Body of pancreas (tissue), 4 donors: ENCODE data around the gene DRC1.

Experiments
- POLR2A ChIP-seq, 3 donors: fragments of 450-650 bp; IDR thresholded peaks; one replicate each; pipeline ENCODE4 v1.6.1; 2016; ENCODE audit warnings: antibody characterized with exemption in 3 of 3, mild to moderate bottlenecking in 2 of 3
- TF ChIP-seq, protein P1 (sequence below), 7 experiments: fragments of 450-650 bp in 4 of 7; fragments of 200-600 bp in 3 of 7; sonication (generic) in 3 of 7; IDR thresholded peaks; one replicate each; pipeline ENCODE4 v1.5.1; 2016 to 2019; ENCODE audit warnings: antibody characterized with exemption in 7 of 7

DNA sequence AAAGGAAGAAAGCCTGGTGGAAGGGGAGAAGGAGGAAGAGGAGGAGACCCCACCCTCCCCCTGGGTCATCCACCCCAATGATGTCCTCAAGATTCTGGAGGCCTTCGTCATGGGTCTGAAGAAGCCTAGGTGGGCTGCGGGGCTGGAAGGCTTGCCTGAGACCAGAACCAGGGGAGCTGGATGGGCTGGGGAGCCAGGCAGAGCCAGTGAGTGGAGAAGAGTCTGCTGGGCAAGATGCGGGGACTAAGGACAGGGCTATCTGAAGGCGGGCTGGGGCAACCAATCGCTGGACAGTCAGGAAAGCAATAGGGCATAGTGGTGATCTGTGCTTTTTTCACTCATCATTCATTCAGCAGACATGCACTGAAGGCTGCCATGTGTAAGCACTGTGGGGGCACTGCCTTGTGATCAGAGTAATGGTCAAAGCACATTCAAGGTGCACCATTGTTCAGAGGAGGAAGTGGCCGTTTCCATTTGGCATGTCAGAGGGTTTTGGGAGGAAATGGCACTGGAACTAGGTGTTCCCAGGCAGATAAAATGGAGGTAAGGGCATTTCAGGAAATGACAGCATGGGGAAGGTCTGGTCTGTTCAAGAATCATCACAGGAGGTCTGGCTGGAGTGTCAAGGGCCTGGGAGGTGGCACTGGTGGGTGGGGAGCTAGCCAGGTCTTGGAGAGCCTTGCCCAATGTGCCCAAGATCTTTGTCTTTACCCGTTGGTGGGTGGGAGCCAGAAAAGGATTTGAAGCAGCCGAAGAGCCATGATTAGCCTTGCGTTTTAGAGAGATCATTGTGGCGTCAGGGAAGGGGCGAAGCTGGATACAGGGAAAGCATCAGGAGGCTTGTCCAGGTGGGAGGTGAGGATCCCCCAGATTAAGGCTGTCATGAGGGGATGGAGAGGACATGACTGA, 52.0 kb downstream of the DRC1 start:
- TF ChIP-seq, protein P1, sequence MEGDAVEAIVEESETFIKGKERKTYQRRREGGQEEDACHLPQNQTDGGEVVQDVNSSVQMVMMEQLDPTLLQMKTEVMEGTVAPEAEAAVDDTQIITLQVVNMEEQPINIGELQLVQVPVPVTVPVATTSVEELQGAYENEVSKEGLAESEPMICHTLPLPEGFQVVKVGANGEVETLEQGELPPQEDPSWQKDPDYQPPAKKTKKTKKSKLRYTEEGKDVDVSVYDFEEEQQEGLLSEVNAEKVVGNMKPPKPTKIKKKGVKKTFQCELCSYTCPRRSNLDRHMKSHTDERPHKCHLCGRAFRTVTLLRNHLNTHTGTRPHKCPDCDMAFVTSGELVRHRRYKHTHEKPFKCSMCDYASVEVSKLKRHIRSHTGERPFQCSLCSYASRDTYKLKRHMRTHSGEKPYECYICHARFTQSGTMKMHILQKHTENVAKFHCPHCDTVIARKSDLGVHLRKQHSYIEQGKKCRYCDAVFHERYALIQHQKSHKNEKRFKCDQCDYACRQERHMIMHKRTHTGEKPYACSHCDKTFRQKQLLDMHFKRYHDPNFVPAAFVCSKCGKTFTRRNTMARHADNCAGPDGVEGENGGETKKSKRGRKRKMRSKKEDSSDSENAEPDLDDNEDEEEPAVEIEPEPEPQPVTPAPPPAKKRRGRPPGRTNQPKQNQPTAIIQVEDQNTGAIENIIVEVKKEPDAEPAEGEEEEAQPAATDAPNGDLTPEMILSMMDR (IDR thresholded peaks at IDR 0.05): no peak
- no peak for TF ChIP-seq POLR2A (IDR thresholded peaks at IDR 0.05)
